ENCODE measurements around the gene ZEB2. TPM values are rescaled to one million over a fixed set of nuclear protein-coding genes. Genes with fewer than 3 reads are reported as not detected.

Gene ZEB2
- total and polyA plus RNA-seq, 10 of the 15 experiments (the other 5 are each of a cell fraction or from before 2014, with no cell fraction given): 0.14 to 3.2 (median 0.84) TPM

DNA sequence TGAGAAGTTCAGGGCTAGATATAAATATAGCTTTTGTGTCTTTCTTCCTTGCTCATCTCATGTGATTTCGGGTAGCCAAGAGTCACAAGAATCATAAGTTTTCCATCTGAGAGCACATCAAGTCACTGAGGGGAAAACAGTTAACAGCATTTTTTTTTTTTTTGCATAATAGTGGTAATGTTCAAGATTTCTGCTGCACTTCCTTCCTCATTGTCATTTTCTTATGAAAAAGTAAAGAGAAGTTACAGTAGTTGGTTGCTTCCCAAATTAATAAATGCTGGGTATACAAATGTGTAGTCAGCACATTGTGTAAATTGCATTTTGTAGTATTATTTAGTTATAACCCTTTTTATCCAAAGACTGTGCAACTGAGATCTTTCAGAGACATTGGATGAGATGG lies 93.6 kb downstream of the ZEB2 start:
- H3K4me2 ChIP-seq (ENCODE audit: control insufficient read depth, insufficient read depth): no peak overlapping the region

More for the DNA sequence above, 93.6 kb downstream of the ZEB2 start:
- H3K36me3 ChIP-seq (ENCODE audit: control insufficient read depth in 2 of 2, insufficient read depth in 2 of 2, low read length in 1 of 2): no peaks in the 10 kb centered on the region
- intact Hi-C loops (cut with micrococcal nuclease; ENCODE audit: unreplicated experiment) (no loop called here), in situ Hi-C loops (cut with MboI) (no loop called here)
- FAIRE-seq (no peak), ATAC-seq (no peak), DNase-seq (ENCODE audit: low read depth, low spot score) (no peak)
- POLR2A ChIA-PET: no interaction called here
- TF ChIP-seq, protein P1, sequence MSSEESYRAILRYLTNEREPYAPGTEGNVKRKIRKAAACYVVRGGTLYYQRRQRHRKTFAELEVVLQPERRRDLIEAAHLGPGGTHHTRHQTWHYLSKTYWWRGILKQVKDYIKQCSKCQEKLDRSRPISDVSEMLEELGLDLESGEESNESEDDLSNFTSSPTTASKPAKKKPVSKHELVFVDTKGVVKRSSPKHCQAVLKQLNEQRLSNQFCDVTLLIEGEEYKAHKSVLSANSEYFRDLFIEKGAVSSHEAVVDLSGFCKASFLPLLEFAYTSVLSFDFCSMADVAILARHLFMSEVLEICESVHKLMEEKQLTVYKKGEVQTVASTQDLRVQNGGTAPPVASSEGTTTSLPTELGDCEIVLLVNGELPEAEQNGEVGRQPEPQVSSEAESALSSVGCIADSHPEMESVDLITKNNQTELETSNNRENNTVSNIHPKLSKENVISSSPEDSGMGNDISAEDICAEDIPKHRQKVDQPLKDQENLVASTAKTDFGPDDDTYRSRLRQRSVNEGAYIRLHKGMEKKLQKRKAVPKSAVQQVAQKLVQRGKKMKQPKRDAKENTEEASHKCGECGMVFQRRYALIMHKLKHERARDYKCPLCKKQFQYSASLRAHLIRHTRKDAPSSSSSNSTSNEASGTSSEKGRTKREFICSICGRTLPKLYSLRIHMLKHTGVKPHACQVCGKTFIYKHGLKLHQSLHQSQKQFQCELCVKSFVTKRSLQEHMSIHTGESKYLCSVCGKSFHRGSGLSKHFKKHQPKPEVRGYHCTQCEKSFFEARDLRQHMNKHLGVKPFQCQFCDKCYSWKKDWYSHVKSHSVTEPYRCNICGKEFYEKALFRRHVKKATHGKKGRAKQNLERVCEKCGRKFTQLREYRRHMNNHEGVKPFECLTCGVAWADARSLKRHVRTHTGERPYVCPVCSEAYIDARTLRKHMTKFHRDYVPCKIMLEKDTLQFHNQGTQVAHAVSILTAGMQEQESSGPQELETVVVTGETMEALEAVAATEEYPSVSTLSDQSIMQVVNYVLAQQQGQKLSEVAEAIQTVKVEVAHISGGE (CRISPR knock-in tag; IDR thresholded peaks at IDR 0.05): no peak
- TF ChIP-seq, protein P2, sequence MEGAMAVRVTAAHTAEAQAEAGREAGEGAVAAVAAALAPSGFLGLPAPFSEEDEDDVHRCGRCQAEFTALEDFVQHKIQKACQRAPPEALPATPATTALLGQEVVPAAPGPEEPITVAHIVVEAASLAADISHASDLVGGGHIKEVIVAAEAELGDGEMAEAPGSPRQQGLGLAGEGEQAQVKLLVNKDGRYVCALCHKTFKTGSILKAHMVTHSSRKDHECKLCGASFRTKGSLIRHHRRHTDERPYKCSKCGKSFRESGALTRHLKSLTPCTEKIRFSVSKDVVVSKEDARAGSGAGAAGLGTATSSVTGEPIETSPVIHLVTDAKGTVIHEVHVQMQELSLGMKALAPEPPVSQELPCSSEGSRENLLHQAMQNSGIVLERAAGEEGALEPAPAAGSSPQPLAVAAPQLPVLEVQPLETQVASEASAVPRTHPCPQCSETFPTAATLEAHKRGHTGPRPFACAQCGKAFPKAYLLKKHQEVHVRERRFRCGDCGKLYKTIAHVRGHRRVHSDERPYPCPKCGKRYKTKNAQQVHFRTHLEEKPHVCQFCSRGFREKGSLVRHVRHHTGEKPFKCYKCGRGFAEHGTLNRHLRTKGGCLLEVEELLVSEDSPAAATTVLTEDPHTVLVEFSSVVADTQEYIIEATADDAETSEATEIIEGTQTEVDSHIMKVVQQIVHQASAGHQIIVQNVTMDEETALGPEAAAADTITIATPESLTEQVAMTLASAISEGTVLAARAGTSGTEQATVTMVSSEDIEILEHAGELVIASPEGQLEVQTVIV (IDR thresholded peaks at IDR 0.05; ENCODE audit: borderline replicate concordance, partially characterized antibody): no peak
- H2AFZ ChIP-seq (ENCODE audit: control insufficient read depth, low read depth, low read length): no peak overlapping the region
- RAD21 ChIA-PET (ENCODE audit: unreplicated experiment): no interaction called here
- H3K9me3 ChIP-seq (replicated peaks; ENCODE audit: control insufficient read depth, insufficient read depth, low read length): no peaks in the 10 kb centered on the region
- H3K79me2 ChIP-seq (ENCODE audit: control insufficient read depth, insufficient read depth, low read length): no peaks in the 10 kb centered on the region
- no peak overlapping the region for H3K27ac ChIP-seq (ENCODE audit: control insufficient read depth, insufficient read depth)
- H3K9ac ChIP-seq (ENCODE audit: control insufficient read depth, insufficient read depth, low read length): no peak overlapping the region
- peaks cover 0 to 2% of the 10 kb centered on the region in 2 experiments; a peak in 3 of 4 replicates for H3K27me3 ChIP-seq (replicated peaks in 1 of 2; ENCODE audit: control insufficient read depth in 2 of 2, insufficient read depth in 2 of 2, low read length in 1 of 2)
- no TSS peak for BruUV-seq (replicated peaks)
- SMC1A ChIA-PET (ENCODE audit: uncharacterized antibody, unreplicated experiment): interaction anchor here (0.9 to 1.4 kb wide), 3 partner anchors 13 to 23 kb away, joined by 3 to 4 read pairs (median 3); no protein-coding TSS in a partner anchor
- no peak overlapping the region for H3K4me3 ChIP-seq
- CTCF ChIA-PET: interaction anchor here (0.7 to 1.1 kb wide), 2 partner anchors 23 to 50 kb away, joined by 3 to 4 read pairs; no protein-coding TSS in a partner anchor
- WGBS (ENCODE audit: insufficient coverage, insufficient replicate concordance, low lambda C conversion rate, missing lambda C conversion rate): 0% methylated on average over 1 of the region's 1 CpG
- H4K20me1 ChIP-seq (ENCODE audit: control insufficient read depth, insufficient read depth): no peaks in the 10 kb centered on the region
- no peaks in the 10 kb centered on the region for H3K4me1 ChIP-seq (ENCODE audit: control insufficient read depth, insufficient read depth, low read length)

Measured in GM12878 (cell line).